ENCODE data around the gene LNPK. TPM values are rescaled to one million over a fixed set of nuclear protein-coding genes. Genes with fewer than 3 reads are reported as not detected.
"Not testable (repeated sequence)": the region's sequence is repeated elsewhere in the genome, so short reads cannot be mapped to it uniquely, and the experiment has no call there.

Gene LNPK
- polyA plus RNA-seq, 1 donor (not counting 4 experiments of a cell fraction or from before 2014, with no cell fraction given) = 32.1 TPM

DNA sequence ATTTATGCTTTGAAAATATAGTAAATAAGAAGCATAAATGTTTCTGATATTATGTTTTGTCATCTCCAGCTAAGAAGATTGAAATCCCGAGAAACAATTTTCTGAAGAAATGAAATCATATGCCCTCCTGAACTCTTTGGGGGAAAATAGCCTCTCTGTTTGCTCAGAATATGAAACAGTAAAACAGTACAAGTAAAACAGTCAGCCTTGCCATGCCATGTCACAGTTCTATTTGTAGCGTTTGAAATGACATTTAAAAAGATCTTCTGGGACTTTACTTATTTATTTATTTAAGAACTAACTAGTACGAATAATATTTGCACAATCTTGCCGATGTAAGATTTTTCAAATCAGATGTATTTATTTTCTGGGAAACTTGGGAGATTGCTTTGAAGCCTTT, 98.0 kb downstream of the LNPK start:
- Histone ChIP-seq H3K4me3 (ENCODE audit: control insufficient read depth in 2 of 3, extremely low read depth in 1 of 3, insufficient read depth in 2 of 3, low read depth in 1 of 3, low read length in 3 of 3) (no peak overlapping the region), H2AFZ (ENCODE audit: control insufficient read depth, low read length) (no peak overlapping the region), H3K27me3 (ENCODE audit: control insufficient read depth, extremely low read depth, insufficient read depth, low read length) (no peaks in the 10 kb centered on the region), H3K36me3 (ENCODE audit: control insufficient read depth in 2 of 2, extremely low read depth in 1 of 2, insufficient read depth in 2 of 2, low read length in 2 of 2) (no peaks in the 10 kb centered on the region), H4K20me1 (ENCODE audit: control insufficient read depth, extremely low read depth, insufficient read depth, low read length) (no peaks in the 10 kb centered on the region), H3K9me1 (ENCODE audit: control insufficient read depth, extremely low read depth, insufficient read depth, low read length) (no peaks in the 10 kb centered on the region), H3K9me3 (ENCODE audit: control insufficient read depth, low read depth, low read length) (no peaks in the 10 kb centered on the region), H3K79me2 (ENCODE audit: control insufficient read depth, insufficient read depth, low read length) (no peaks in the 10 kb centered on the region), H3K4me1 (ENCODE audit: control insufficient read depth, extremely low read depth, insufficient read depth, low read length) (no peaks in the 10 kb centered on the region), H3K9ac (ENCODE audit: control insufficient read depth, extremely low read depth, insufficient read depth, low read length) (no peak overlapping the region), H3K27ac (ENCODE audit: control insufficient read depth, insufficient read depth, low read length) (no peak overlapping the region), H3K4me2 (ENCODE audit: control insufficient read depth, extremely low read depth, insufficient read depth, low read depth, low read length) (no peak overlapping the region)
- FAIRE-seq (no peak), DNase-seq (ENCODE audit: low read depth, low spot score) (no peak)
- TF ChIP-seq EZH2 (IDR thresholded peaks at IDR 0.05; ENCODE audit: low read length) (no peak), CTCF (optimal IDR thresholded peaks at IDR 0.05 in 1 of 3, IDR thresholded peaks at IDR 0.05 in 1 of 3, conservative IDR thresholded peaks at IDR 0.05 in 1 of 3; ENCODE audit: extremely low read depth in 1 of 3, insufficient read depth in 2 of 3, low read length in 3 of 3) (no peak)
- dilution Hi-C loops (cut with MboI; ENCODE audit: extremely low pct_ligation_motif_present, low sequenced_read_pairs) = no loop called here

DNA sequence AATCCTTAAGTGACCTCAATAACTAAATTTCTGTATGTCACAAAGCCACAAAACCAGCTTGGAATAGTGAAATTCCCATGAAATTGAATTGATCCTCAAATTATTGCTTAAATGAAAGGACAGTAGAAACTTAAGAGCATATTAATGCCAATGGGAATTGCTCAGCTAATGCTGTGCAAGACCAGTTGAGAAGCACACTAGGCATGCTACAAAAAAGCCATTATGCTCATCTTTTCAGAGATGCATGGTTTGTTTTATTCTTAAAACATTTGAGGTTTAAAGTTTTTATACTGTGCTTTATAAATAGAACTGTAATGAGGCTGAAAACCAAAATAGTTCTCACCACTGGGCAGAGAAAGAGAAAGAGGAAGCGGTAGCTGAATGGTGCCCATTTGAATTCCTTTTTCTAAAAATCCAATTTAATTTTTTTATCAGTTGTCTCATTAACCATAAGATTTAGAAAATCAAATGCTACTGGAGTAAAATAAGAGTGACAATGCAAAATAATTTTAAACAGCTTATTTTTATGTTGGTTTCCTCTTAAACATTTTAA, 98.6 kb downstream of the LNPK start:
- Histone ChIP-seq H2AFZ (ENCODE audit: control insufficient read depth, low read length) (no peak overlapping the region), H3K27ac (ENCODE audit: control insufficient read depth, insufficient read depth, low read length) (no peak overlapping the region), H3K4me2 (ENCODE audit: control insufficient read depth, extremely low read depth, insufficient read depth, low read depth, low read length) (no peak overlapping the region), H3K9me3 (ENCODE audit: control insufficient read depth, low read depth, low read length) (no peaks in the 10 kb centered on the region), H3K4me1 (ENCODE audit: control insufficient read depth, extremely low read depth, insufficient read depth, low read length) (no peaks in the 10 kb centered on the region), H3K79me2 (ENCODE audit: control insufficient read depth, insufficient read depth, low read length) (no peaks in the 10 kb centered on the region), H3K27me3 (ENCODE audit: control insufficient read depth, extremely low read depth, insufficient read depth, low read length) (no peaks in the 10 kb centered on the region), H3K36me3 (ENCODE audit: control insufficient read depth in 2 of 2, extremely low read depth in 1 of 2, insufficient read depth in 2 of 2, low read length in 2 of 2) (no peaks in the 10 kb centered on the region), H3K4me3 (ENCODE audit: control insufficient read depth in 2 of 3, extremely low read depth in 1 of 3, insufficient read depth in 2 of 3, low read depth in 1 of 3, low read length in 3 of 3) (no peak overlapping the region), H4K20me1 (ENCODE audit: control insufficient read depth, extremely low read depth, insufficient read depth, low read length) (no peaks in the 10 kb centered on the region), H3K9ac (ENCODE audit: control insufficient read depth, extremely low read depth, insufficient read depth, low read length) (no peak overlapping the region), H3K9me1 (ENCODE audit: control insufficient read depth, extremely low read depth, insufficient read depth, low read length) (no peaks in the 10 kb centered on the region)
- dilution Hi-C loops (cut with MboI; ENCODE audit: extremely low pct_ligation_motif_present, low sequenced_read_pairs) = no loop called here
- no peak for DNase-seq (ENCODE audit: low read depth, low spot score)
- FAIRE-seq = no peak
- TF ChIP-seq EZH2 (IDR thresholded peaks at IDR 0.05; ENCODE audit: low read length) (no peak), CTCF (optimal IDR thresholded peaks at IDR 0.05 in 1 of 3, IDR thresholded peaks at IDR 0.05 in 1 of 3, conservative IDR thresholded peaks at IDR 0.05 in 1 of 3; ENCODE audit: extremely low read depth in 1 of 3, insufficient read depth in 2 of 3, low read length in 3 of 3) (no peak)

GRCh38 chr2:175895957-175896356, 106.1 kb downstream of the LNPK start:
- DNase-seq (ENCODE audit: low read depth, low spot score); H3K79me2 ChIP-seq (ENCODE audit: control insufficient read depth, insufficient read depth, low read length); H3K4me2 ChIP-seq (ENCODE audit: control insufficient read depth, extremely low read depth, insufficient read depth, low read depth, low read length); H3K4me3 ChIP-seq (ENCODE audit: control insufficient read depth in 2 of 3, extremely low read depth in 1 of 3, insufficient read depth in 2 of 3, low read depth in 1 of 3, low read length in 3 of 3); H3K36me3 ChIP-seq (ENCODE audit: control insufficient read depth in 2 of 2, extremely low read depth in 1 of 2, insufficient read depth in 2 of 2, low read length in 2 of 2); dilution Hi-C loops (cut with MboI; ENCODE audit: extremely low pct_ligation_motif_present, low sequenced_read_pairs); H3K27ac ChIP-seq (ENCODE audit: control insufficient read depth, insufficient read depth, low read length); H3K9me3 ChIP-seq (ENCODE audit: control insufficient read depth, low read depth, low read length); H2AFZ ChIP-seq (ENCODE audit: control insufficient read depth, low read length); H3K4me1 ChIP-seq (ENCODE audit: control insufficient read depth, extremely low read depth, insufficient read depth, low read length); FAIRE-seq; H3K27me3 ChIP-seq (ENCODE audit: control insufficient read depth, extremely low read depth, insufficient read depth, low read length); H3K9ac ChIP-seq (ENCODE audit: control insufficient read depth, extremely low read depth, insufficient read depth, low read length); H3K9me1 ChIP-seq (ENCODE audit: control insufficient read depth, extremely low read depth, insufficient read depth, low read length); H4K20me1 ChIP-seq (ENCODE audit: control insufficient read depth, extremely low read depth, insufficient read depth, low read length): not testable (repeated sequence)

Data from keratinocyte (primary cell).